NCI-H1092 treated with DMSO at 0.1 percent for 48 hours (cell line): Measurements from ENCODE around the gene POU2F1.
"Not testable (repeated sequence)": the region's sequence is repeated elsewhere in the genome, so short reads cannot be mapped to it uniquely, and the experiment has no call there.

Experiments used
- DNase-seq: peaks from one replicate; lab custom pipeline; 2025; lab: John Stamatoyannopoulos, UW

POU2F1 gene

DNA sequence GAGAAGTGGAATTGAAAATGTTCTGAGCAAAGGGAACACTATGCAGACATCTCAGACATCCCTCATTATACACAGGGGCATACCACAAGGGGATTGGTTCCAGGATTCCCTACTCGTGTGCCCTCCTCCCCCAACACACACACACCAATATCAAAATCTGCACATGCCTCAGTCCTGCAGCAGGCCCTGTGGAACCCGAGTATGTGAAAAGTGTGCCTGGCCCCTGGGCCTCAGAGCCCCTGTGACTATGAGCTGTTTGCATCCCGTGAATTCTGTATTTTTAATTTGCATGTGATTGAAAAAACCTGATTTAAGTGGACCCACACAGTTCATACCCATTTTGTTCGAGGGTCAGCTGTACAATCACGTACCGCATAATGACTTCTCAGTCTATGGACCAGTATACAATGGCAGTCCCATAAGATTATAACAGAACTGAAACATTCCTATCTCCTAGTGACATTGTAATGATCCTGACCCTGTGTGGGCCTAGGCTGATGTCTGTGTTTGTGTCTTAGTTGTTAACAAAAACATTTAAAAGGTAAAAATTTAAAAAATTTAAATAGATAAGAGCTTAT, 11.3 kb downstream of the POU2F1 start:
- DNase-seq, result no peak

DNA sequence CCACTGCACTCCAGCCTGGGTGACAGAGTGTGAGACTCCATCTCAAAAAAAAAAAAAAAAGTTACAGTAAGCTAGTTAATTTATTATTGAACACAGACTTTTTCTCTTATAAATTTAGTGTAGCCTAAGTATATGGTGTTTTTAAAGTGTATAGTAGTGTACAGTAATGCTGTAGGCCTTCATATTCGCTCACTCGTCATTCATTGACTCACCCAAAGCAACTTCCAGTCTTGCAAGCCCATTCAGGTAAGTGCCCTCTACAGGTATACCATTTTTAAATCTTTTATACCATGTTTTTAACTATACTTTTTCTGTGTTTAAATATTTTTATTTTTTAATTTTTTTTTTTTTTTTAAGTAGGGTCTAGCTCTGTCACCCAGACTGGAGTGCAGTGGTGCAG, 12.1 kb downstream of the POU2F1 start:
- no peak for DNase-seq

DNA sequence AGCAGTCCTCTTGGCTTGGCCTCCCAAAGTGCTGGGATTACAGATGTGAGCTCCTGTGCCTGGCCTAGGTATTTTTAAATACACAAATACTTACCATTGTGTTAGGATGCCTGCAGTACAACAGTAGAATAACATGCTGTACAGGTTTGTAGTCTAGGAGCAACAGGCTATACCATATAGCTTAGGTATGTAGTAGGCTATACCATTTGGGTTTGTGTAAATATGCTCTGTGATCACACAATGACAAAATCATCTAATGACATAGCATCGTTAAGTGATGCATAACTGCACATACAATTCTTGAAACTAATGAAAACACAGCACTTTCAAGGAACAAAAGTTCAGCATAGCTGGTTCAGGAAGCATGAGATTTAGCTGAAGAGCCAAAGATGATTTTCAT, 12.7 kb downstream of the POU2F1 start:
- DNase-seq, result no peak

DNA sequence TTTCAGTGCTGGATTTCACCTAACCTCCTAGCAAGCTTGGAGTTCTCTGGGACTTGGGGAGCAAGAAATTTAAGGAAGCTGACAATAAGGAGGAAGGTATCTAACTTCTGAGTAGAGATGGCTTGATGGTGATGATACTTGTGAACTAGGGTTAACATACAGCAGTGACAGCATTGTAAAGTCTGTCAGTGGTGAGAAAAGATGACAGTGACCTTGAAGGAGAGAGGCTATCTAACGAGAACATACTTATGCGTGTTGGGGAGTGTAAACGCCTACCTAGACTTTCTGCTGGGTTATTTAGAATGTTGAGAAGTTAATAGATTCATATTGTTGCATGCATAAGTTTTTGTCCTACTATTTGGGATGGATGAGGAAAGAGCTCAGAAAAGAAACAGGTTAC, 16.3 kb downstream of the POU2F1 start:
- no peak for DNase-seq

DNA sequence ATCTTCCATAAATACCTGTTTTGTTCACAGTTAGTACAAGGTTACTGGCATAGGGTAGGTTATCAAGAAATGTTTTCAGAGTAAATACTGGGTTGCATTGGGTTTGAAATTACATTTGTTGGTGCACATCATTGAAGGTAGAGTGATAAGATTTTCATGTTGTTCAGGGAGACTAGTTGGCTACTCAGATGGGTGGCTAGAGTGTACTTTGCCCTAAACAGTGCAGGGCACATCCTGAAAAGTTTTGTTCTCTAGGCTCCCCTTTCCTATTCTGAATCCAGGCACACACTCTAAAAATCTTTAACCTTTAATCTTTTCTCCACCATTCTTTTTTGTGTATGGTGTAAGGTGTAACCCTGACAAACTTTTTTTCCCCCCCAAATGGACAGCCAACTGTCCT, 18.0 kb downstream of the POU2F1 start:
- no peak for DNase-seq

DNA sequence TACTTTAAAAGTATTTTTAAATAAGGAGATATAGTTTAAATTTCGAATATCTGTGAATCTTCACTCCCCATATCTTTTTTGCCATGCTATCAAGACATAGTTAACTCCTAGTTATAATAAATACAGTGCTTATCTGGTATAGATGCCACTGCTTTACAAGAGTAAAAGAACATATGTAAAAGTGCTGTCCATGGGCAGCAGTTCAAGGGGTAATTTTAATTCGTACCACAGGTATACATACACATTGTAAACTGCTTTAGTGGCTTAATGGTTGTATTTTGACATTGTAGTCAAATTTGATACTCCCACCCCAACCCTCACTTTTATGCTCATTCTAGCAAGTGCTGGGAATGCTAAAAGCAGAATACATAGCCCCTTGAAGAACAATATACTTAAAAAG, 18.6 kb downstream of the POU2F1 start:
- DNase-seq, result no peak

DNA sequence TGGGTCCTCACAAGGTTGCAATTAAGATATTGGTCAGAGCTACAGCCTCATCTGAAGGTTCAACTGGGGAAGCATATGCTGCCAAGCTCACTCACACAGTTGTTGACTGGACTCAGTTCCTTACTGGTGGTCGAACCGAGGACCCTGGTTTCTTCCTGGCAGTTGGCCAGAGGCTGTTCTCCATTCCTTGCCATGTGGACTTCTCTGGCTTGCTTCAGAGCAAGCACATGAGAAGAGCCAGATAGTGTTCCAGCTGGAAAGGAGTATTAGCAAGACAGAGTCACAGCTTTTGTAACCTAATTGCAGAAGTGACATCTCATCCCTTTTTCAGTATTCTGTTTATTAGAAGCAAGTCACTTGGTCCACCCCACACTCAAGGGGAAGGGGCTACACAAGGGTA, 23.6 kb downstream of the POU2F1 start:
- DNase-seq, result no peak

DNA sequence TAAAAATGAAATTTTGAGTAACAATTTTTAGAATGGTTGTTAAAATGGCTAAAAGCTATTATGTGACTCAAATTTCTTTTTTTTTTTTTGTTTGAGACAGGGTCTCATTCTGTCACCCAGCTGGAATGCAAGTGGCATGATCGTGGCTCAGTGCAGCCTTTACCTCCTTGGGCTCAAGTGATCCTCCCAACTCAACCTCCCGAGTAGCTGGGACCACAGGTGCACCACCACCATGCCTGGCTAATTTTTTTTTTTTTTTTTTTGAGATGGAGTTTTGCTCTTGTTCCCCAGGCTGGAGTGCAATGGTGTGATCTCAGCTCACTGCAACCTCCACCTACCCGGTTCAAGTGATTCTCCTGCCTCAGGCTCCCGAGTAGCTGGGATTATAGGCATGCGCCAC, 24.5 kb downstream of the POU2F1 start:
- not testable (repeated sequence) for DNase-seq

DNA sequence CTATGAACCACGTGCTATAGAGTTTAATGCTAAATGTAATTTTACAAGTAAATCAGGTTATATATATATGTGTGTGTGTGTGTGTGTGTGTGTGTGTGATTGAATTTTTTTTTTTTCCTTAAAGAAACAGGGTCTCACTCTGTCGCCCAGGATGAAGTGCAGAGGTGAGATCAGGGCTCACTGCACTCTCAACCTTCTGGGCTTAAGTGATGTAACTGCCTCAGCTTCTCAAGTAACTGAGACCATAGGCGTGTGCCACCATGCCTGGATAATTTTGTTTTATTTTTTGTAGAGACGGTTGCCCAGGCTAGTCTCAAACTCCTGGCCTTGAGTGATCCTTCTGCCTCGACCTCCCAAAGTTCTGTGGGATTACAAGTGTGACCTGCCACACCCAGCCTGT, 26.3 kb downstream of the POU2F1 start:
- no peak for DNase-seq

DNA sequence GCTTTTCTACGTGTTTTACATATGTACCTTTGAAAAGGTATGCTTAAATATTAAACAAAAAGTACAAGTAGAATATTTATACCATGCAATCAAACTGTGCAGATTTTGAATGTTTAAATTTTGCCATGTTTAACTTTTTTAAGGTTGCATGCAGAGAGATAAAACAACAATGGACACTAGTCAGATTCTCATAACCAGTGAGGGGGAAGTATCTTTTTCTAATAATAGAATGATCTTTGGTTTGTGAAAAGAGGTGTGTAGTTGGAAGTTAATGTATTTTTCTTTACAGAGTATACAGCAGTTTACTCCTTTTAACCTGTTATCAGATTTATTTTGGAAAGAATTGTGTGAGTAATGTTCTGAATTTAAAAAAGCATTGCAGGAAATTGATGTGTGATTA, 27.1 kb downstream of the POU2F1 start:
- DNase-seq, result no peak

DNA sequence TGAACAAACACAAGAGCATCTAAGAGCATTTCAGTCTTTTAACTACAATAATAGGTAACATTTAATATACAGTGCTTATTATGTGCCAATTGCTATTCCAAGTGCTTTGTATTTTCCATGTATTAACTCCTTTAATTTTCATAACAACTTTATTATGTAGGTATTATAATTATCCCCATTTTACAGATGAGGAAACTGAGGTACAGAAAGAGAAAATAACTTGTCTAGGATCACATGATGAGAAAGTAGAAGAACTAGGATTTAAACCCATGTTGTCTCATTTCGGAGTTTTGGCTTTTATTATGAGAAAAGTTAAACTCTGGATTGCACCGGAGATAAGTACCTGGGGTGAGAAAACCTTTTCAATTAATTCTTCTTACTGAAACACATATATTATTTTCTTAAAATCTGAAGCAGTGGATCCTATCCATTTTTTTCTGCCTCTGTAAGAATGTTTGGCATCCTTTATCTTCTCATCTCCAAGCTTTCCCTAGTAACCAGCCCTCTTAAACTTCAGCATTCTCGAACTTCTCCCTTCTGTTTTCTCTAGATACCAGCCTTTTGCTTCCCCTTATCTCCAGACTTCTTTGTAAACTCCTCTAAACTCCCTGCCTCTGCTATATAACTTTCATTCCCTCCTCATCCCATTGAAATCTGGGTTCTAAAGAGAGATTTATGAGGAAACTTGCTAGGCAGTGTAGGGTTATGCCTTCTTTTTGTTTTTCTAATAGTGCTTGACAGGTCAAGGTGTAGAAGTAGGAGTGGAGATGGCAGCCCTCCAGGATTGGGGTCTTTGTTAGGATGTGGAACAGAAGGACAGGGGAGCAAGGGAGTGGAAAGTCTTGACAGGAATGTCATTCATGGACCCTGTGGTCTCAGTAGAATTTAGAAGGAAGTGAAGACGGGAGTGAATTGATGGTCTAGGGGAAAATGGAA, 28.3 kb downstream of the POU2F1 start:
- no peak for DNase-seq

DNA sequence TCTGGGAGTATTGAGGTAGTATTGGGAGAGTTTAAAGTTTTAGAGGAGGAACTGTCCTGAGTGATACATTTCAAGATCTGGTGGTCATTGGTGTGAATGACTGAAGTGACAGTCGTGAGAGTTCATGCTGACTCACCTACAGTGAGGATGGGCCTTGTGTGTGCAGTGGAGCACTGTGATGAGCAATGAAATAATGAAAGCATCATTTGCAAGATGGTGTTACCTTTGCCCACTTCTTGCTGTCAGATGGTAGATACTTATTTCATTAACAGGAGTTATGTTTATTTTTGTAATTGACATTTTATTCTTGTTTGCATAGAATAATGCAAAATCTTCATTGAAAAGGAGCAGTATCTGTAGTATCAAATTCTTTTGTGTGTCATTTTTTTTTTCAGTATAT, 29.0 kb downstream of the POU2F1 start:
- no peak for DNase-seq

DNA sequence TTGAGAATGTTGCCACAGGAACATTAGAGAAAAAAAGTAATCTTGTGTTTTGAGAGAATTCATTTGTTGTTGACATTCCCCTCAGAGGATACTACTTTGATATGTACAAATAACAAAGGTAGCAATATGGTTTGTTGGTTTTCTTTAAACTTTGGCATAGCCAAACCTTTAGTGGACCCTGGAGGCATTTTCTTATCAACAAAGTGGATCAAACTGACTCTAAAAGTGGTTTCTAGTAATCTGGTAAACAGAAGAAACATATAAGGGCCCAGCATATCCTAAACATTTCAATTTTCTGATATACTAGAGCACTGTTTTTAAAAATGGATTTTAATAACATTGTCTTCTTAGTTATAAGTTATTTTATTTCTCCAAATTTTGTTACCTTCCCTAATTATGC, 29.8 kb downstream of the POU2F1 start:
- DNase-seq, result no peak

DNA sequence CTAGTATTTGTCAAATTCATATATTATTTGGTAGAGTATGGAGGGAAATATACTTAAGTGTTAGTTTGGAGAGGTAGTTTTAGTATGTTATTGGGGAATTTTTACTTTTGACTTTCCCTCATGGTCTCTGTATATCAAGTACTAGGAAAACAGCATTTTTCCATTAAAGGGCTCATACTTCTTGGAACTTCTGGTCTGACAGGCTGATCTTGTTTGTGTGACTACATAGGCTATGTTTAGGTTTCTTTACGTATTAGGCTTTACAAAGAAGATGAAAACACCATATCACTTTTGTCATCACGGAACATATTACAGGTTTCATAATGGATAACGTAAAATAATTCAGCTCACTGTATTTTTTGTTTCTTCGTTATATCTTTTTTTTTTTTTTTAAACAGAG, 30.8 kb downstream of the POU2F1 start:
- DNase-seq, result no peak

DNA sequence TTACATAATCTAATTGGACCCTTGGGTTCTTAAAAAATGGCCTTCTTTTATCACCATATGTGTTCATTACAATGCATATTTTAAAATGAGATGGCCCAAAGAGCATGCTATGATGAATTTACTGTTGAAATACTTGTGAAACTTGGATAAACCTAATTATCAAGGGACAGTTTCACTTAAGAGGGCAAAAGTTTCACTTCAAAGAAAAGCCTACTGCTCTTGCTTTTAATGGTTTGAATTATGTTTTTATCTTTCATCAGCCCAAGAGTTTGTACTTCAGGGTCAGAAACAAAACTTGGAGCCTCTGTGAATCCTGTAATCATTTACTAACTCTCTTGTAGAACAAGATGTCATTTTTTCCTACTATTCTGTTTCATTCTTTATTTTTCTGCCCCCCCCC, 32.3 kb downstream of the POU2F1 start:
- DNase-seq, result no peak

DNA sequence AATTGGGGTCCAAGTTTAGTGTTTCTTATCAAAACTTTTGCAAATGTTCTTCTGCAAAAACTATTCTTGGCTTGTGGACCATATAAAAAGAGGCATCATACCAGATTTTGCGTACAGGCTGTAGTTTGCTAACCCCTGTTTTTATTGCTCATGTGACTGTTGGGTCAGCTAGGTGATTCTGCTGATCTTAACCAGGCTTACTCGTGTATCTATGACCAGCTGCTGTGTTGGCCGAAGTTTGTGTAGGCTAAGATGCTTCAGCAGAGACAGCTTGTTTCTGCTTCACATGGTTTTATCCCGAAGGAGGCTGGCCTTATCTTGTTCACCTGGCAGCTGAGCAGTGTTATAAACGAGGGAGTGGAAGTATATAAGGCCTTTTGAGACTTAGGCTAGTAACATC, 38.2 kb downstream of the POU2F1 start:
- DNase-seq, result no peak

DNA sequence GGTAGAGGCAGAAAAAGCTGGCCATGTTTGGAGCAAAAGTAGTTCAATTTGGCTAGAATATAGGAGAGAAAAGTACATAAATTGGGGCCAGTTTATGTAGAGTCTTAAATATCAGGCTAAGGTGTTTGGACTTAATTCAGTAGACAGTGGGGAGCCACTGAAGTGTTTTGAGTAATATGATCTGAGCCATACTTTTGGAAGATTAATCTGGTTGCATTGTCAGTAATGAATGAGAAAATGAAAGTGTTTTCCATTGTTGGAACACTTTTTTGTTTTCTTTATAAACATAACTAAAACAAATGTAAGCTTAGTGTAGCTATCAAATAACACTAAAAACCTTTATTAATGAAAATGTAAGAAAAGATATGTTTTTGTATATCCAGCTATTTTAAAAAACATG, 42.1 kb downstream of the POU2F1 start:
- DNase-seq, result no peak

DNA sequence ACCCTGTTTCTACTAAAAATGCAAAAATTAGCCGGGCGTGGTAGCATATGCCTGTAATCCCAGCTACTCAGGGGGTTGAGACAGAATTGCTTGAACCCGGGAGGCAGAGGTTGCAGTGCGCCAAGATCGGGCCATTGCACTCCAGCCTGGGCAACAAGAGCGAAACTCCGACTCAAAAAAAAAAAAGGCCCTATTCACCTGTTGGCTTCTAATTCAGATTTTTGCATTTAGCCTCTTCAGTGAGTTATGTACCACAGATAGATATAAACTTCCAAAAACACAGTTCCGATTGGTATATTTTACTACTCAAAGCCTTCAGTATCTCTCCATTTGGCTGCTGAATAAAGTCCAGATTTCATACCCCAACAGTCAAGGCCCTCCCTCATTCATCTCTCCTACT, 42.7 kb downstream of the POU2F1 start:
- no peak for DNase-seq

DNA sequence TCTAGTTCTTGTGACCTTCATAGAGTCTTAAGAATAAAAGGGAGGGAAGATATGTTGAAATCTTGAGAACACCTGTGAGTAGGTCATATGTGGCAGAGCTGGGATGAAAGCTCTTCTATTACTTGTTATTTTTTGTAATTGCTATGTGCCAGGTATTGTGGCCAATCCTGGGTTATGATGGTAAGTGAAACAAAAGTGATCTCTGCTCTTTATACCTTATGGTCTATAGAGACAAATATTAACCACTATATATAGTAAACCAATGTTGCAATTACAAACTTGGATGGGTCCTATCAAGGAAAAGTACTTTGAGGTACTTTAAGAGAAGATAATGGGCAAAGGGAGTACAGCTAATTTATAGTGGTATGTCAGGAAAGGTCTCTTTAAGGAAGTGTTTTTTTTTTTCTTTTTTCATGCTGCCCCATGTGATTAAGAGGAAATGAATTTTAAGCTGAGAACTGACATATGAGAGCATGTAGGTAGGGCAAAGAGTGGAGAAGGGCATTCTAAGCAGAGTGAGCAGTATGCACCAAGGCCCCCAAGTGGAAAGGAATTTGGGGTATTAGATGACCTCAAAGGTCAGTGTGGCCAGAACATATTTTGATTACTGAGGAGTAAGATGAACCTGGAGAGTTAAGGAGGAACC, 43.3 kb downstream of the POU2F1 start:
- DNase-seq, result no peak

DNA sequence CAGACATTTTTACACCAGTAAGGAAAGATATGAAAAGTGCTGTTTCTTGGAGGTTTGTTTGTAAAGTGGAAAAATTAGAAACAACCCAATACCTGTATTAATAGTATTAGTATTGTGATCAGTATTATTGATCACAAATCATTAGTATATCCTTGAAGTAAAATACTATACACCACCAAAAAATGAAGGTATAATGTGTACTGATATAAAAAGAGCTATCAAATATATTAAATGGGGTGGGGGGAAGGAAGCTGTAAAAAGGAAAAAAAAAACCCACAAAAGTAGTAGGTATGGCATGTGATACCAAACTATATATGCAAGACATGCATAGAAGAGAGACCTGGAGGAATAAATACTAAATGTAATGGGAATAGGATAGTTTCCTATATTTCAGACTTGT, 46.3 kb downstream of the POU2F1 start:
- DNase-seq, result no peak

DNA sequence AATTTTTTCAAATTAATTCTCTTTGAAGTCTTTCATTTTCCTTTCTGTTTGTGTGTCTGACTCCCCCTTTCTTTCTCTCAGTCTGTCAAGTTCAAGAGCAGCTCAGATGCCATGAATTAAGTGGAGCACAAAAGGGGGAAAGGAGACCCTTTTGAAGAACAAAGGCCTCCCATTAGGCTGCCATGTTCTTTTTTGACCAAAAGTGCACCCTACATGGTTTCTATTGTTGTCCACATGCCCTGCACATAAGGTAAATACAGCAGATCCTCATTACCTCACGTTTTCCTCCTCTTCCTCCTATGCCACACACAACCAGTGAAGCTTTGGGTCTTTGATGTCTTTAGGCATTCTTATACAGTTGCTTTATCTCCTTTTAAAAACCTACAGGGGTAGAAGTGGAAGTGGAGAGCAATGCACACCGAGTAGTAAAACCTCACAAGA, 47.7 kb downstream of the POU2F1 start:
- DNase-seq, result peak; percentile 7

DNA sequence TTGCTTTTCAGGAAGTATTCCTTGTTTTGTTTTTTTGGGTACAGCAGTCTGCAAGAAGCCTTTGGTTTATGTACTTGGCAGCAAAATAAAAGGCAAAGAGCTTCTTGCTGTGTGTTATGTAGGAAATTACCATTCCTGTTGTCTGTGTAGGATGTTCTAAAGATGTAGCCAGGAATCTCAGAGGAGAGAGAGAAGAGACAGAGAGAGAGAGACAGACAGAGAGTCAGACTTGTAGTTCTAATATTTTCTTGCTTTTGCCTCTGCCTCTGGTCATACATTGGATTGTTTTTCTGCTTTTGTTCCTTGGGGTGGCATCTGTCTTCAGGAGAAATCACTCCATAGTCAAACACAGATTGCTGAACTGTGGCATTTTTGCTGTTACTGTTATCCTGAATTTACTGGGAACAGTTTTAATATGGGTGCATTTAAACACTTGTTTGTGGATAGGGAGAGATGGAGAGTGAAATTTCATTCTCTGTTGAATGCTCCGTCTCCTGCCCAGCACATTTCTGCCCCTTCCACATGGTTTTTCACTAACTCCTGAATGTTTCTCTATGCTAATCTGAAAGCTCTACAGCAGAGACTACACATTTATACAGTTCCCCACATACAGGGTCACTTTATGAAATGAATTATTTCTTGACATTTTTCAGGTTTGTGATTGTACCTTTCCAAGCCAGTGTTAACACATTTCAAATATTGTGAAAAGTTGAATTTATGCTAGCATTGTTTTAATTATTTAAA, 49.8 kb downstream of the POU2F1 start:
- no peak for DNase-seq
